ENCODE measurements around the gene SPINT2.
A peak's percentile ranks its signal among the peaks of the same experiment; 100 is the strongest.
"Not testable (repeated sequence)": the region's sequence is repeated elsewhere in the genome, so short reads cannot be mapped to it uniquely, and the experiment has no call there.

Gene SPINT2

GRCh38 chr19:38310986-38311385 lies 46.6 kb downstream of the SPINT2 start:
- no peak overlapping the region for H3K4me3 ChIP-seq (ENCODE audit: low read depth, low read length)
- DNase-seq (ENCODE audit: low read depth) = no peak

- peak; percentile 88 for DNase-seq (ENCODE audit: low read depth)
- peak within 1 kb of the TSS; percentile 82 for H3K4me3 ChIP-seq (ENCODE audit: low read depth, low read length)
Observed at GRCh38 chr19:38315657-38316476, 51.5 kb downstream of the SPINT2 start, which contains the start of gene YIF1B. Gene YIF1B (minus strand): TSS chr19:38315947. CDS start chr19:38315917, 30 bp downstream.

GRCh38 chr19:38316477-38317067 lies 52.2 kb downstream of the SPINT2 start:
- H3K4me3 ChIP-seq (ENCODE audit: low read depth, low read length) = peak overlapping the region; percentile 40
- DNase-seq (ENCODE audit: low read depth) = no peak

GRCh38 chr19:38317104-38317612 lies 52.8 kb downstream of the SPINT2 start:
- H3K4me3 ChIP-seq (ENCODE audit: low read depth, low read length) = no peak overlapping the region
- DNase-seq (ENCODE audit: low read depth) = no peak

- no peak for DNase-seq (ENCODE audit: low read depth)
- no peak overlapping the region for H3K4me3 ChIP-seq (ENCODE audit: low read depth, low read length)
Observed at GRCh38 chr19:38318660-38319059, 54.3 kb downstream of the SPINT2 start.

- H3K4me3 ChIP-seq (ENCODE audit: low read depth, low read length) = peak within 1 kb of the TSS; percentile 56
- DNase-seq (ENCODE audit: low read depth) = no peak
Observed at GRCh38 chr19:38319421-38320258, 55.3 kb downstream of the SPINT2 start, which contains the start of gene KCNK6. Gene KCNK6 (plus strand): TSS chr19:38319845. CDS start chr19:38319951, 106 bp downstream.

GRCh38 chr19:38320969-38321339 lies 56.6 kb downstream of the SPINT2 start:
- H3K4me3 ChIP-seq (ENCODE audit: low read depth, low read length) = no peak overlapping the region
- DNase-seq (ENCODE audit: low read depth) = no peak

- no peak for DNase-seq (ENCODE audit: low read depth)
- no peak overlapping the region for H3K4me3 ChIP-seq (ENCODE audit: low read depth, low read length)
Observed at GRCh38 chr19:38321646-38322196, 57.3 kb downstream of the SPINT2 start.

- no peak overlapping the region for H3K4me3 ChIP-seq (ENCODE audit: low read depth, low read length)
- DNase-seq (ENCODE audit: low read depth) = no peak
Observed at GRCh38 chr19:38323291-38323690, 58.9 kb downstream of the SPINT2 start.

- no peak overlapping the region for H3K4me3 ChIP-seq (ENCODE audit: low read depth, low read length)
- DNase-seq (ENCODE audit: low read depth) = no peak
Observed at GRCh38 chr19:38324431-38324830, 60.1 kb downstream of the SPINT2 start.

- DNase-seq (ENCODE audit: low read depth) = no peak
- H3K4me3 ChIP-seq (ENCODE audit: low read depth, low read length) = no peak overlapping the region
Observed at GRCh38 chr19:38326591-38326990, 62.2 kb downstream of the SPINT2 start.

- no peak overlapping the region for H3K4me3 ChIP-seq (ENCODE audit: low read depth, low read length)
- DNase-seq (ENCODE audit: low read depth) = no peak
Observed at GRCh38 chr19:38329651-38330050, 65.3 kb downstream of the SPINT2 start.

GRCh38 chr19:38331728-38332127 lies 67.4 kb downstream of the SPINT2 start:
- H3K4me3 ChIP-seq (ENCODE audit: low read depth, low read length) = no peak overlapping the region
- DNase-seq (ENCODE audit: low read depth) = no peak

GRCh38 chr19:38333245-38333644 lies 68.9 kb downstream of the SPINT2 start:
- no peak overlapping the region for H3K4me3 ChIP-seq (ENCODE audit: low read depth, low read length)
- no peak for DNase-seq (ENCODE audit: low read depth)

- DNase-seq (ENCODE audit: low read depth) = peak; percentile 78
- H3K4me3 ChIP-seq (ENCODE audit: low read depth, low read length) = peak overlapping the region; percentile 88
Observed at GRCh38 chr19:38335949-38336637, 71.7 kb downstream of the SPINT2 start.

GRCh38 chr19:38336638-38337359 lies 72.4 kb downstream of the SPINT2 start:
- peak; percentile 39 for DNase-seq (ENCODE audit: low read depth)

GRCh38 chr19:38337360-38337653 lies 72.9 kb downstream of the SPINT2 start:
- DNase-seq (ENCODE audit: low read depth) = no peak
- H3K4me3 ChIP-seq (ENCODE audit: low read depth, low read length) = peak overlapping the region; percentile 88

More at GRCh38 chr19:38336638-38337359, 72.4 kb downstream of the SPINT2 start:
- peak overlapping the region; percentile 88 for H3K4me3 ChIP-seq (ENCODE audit: low read depth, low read length)

- H3K4me3 ChIP-seq (ENCODE audit: low read depth, low read length); DNase-seq (ENCODE audit: low read depth): not testable (repeated sequence)
Observed at GRCh38 chr19:38339011-38339410, 74.6 kb downstream of the SPINT2 start.

Data from skeletal muscle cell (primary cell).